GM18505 (cell line): ENCODE results near the gene LDAH.

Experiments used
- ATAC-seq: cut with Tn5 transposase; IDR thresholded peaks from one replicate; pipeline ENCODE4 v1.9.1; 2021; ENCODE audit not compliant: unreplicated experiment
- POLR2A ChIP-seq: IDR thresholded peaks from 4 replicates; pipeline ENCODE4 v1.6.1; 2011; ENCODE audit warnings: borderline replicate concordance; ENCODE audit not compliant: insufficient read depth, insufficient read length; ENCODE audit errors: extremely low read depth

The LDAH gene

DNA sequence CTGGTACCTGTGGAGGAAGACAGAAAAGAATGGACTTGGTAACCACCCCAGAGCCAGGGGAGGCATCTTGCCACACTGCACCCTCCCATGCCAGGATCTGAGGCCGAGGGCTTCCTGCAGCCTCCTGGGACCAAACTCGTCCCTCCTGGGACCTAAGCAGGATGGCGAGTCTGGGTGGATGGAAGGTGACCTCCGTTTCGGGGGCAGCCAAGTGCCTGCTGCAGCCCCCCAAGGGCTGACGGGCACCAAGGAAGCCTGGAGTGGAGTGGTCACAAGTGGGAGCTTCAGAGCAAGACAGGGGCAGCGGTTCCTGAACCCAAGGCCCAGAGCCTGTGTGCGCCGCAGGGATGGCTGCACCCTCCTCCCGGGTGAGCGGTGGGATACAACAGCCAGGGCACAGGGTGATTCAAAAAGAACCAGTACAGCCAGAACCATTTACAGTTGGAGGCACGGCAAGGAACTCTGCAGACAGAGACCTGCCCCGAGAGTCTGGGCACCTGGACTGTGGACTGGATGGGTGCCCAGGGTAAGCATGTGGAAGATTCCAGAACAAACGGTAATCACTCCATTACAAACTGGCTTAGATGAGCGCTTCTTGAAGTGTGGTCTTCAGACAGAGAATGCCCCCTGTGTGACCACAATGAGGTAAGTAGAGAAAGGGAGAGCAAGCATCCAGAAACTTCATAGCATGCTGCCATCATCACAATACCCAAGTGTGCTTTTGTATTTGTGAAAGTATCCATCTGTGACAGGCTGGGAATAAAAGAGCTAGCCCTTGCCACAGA, 184.1 kb downstream of the LDAH start:
- no peak for TF ChIP-seq POLR2A
- no peak for ATAC-seq

DNA sequence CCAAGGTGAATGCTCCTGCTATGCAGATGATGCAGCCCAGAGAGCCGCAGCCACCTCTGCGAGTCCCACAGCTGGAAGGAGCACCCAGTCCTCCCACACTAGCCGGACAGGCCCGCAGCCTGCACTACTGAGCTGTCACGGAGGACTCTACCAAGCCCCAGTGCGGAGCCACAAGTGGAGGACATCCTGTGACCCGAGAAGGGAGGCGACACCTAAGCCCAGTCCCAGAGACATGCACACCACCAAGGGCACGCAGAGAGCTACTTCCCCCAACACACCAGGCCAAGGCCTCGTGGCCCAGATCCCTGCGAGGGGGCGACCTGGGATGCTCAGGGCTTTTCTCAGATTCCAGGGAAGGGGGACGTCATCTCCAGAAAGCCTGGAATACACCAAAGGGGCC, 184.9 kb downstream of the LDAH start:
- ATAC-seq = no peak

DNA sequence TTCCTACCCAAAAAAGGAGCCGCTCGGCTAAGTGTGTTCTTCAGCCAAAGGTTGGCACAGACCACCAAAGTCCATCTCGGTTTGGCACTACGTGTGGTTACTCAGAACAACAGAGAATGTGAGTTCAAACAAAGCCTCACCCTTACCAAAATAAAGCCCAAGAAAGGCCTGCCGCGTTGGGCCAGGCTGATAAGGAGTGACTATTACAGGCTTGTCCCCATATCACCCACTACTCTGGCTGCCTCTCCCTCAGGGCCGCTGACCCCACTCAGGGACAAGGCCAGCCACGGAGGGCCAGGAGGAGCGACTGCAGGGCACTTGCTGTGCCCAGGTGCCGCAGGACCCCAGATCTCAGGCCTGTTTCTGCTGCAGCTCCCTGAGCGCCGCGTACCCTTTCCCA, 185.8 kb downstream of the LDAH start:
- TF ChIP-seq POLR2A = no peak
- no peak for ATAC-seq

More for the DNA sequence above, 184.9 kb downstream of the LDAH start:
- TF ChIP-seq POLR2A = no peak

DNA sequence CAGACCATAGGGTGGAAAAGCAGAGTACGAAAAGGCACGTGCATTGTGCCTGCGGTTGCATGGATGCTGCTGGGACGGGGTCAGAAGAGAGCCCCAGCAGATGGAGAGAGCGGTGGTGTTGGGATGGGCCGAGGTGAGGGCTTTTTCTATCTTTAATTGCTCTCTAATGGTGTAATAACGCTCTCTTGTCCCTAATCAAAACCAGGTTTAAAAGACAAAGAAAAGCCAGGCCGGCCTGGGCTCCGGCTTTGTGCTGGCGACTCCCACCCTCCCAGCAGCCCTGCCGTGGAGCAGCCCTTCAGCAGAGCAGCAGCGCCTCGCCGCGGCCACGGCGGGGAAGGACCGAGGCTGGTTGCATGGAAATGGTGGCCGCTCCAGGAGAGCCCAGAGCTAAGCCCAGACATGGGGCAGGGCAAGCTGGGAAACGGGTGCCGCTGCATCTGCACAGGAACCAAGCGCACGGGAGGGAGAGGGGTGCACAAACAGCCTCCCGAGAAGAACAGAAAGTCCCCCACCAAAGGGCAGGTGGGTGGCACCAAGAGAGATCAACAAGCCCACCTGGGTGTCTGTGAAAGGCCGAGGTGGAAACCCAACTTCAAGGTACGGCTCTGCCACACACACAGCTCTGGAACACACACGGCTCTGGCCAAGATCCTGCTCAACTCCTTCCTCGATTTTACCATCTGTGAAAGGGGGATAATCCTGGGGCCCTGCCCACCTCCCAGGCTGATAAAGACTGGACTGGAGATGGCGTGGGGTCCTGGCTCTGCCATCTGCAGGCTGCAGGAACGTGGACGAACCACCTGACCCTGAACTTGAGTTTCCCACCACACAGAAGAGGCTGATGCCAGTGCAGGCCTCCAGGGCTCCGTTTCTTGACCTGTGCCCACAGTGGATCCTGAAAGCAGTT, 187.0 kb downstream of the LDAH start:
- TF ChIP-seq POLR2A = no peak
- ATAC-seq = peak; percentile 68

DNA sequence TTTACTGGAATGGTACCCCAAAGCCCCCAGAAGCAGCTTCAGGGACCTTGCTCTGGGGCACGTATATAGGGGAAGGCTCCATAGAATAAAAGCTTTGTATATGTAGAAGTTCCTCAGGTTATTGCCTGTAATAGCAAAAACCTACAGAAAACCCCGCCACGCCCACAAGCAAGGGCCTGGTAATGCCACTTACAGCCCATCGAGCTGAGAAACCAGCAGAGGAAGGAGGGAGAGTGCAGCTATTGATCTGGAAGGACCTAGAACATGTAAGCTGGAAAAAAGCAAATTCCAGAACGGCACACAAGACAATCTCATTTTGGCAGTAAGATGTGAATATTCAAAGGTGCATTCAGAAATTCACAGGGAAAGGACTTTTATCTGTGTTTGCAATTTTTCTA, 187.8 kb downstream of the LDAH start:
- no peak for ATAC-seq

DNA sequence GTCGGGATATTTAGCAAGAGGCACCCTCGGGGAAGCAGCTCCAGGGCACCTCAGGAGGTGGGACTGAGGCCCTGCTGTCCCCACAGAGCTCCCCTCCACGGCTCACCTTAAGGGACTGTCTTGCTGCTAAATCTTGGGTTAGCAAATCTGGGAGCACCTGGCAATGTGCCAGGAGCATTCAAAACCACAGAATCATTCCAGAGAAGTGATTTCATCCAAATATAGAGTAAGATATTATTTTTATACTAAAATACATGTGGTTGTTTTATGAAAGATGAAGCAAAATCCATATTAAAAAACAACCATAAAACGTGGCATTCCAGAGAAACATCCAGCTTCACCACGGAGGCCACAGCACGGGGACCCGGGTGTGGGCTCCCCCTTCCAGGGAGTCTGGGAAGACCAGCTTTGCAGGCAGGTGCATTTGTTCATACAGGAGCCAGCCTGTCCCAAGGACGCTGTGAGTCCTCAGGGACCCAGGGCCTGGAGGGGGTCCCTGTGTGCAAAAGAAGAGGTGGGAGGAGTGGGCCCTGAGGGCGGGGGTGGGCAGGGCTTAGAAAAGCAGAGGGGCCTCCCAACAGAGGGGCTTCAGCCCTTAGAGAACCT, 188.3 kb downstream of the LDAH start:
- no peak for ATAC-seq
- no peak for TF ChIP-seq POLR2A

More for the DNA sequence above, 187.8 kb downstream of the LDAH start:
- TF ChIP-seq POLR2A = no peak
